HG03060 (cell line): Measurements from ENCODE around the gene OR51T1.
"Not testable (repeated sequence)": the region's sequence is repeated elsewhere in the genome, so short reads cannot be mapped to it uniquely, and the experiment has no call there.

Experiments used
- ATAC-seq: cut with Tn5 transposase; IDR thresholded peaks from one replicate; pipeline ENCODE4 v1.9.1; 2021; ENCODE audit warnings: low read depth, moderate number of reproducible peaks; ENCODE audit not compliant: unreplicated experiment

OR51T1 gene, protein sequence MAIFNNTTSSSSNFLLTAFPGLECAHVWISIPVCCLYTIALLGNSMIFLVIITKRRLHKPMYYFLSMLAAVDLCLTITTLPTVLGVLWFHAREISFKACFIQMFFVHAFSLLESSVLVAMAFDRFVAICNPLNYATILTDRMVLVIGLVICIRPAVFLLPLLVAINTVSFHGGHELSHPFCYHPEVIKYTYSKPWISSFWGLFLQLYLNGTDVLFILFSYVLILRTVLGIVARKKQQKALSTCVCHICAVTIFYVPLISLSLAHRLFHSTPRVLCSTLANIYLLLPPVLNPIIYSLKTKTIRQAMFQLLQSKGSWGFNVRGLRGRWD

DNA sequence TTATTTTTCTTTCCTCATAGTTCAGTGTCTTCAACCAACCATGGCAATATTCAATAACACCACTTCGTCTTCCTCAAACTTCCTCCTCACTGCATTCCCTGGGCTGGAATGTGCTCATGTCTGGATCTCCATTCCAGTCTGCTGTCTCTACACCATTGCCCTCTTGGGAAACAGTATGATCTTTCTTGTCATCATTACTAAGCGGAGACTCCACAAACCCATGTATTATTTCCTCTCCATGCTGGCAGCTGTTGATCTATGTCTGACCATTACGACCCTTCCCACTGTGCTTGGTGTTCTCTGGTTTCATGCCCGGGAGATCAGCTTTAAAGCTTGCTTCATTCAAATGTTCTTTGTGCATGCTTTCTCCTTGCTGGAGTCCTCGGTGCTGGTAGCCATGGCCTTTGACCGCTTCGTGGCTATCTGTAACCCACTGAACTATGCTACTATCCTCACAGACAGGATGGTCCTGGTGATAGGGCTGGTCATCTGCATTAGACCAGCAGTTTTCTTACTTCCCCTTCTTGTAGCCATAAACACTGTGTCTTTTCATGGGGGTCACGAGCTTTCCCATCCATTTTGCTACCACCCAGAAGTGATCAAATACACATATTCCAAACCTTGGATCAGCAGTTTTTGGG, at the start of gene OR51T1:
TSS of gene OR51T1 (plus strand) at position 41 of the 641 bp plus-strand sequence. CDS start at position 41, 0 bp downstream.
- ATAC-seq: no peak

DNA sequence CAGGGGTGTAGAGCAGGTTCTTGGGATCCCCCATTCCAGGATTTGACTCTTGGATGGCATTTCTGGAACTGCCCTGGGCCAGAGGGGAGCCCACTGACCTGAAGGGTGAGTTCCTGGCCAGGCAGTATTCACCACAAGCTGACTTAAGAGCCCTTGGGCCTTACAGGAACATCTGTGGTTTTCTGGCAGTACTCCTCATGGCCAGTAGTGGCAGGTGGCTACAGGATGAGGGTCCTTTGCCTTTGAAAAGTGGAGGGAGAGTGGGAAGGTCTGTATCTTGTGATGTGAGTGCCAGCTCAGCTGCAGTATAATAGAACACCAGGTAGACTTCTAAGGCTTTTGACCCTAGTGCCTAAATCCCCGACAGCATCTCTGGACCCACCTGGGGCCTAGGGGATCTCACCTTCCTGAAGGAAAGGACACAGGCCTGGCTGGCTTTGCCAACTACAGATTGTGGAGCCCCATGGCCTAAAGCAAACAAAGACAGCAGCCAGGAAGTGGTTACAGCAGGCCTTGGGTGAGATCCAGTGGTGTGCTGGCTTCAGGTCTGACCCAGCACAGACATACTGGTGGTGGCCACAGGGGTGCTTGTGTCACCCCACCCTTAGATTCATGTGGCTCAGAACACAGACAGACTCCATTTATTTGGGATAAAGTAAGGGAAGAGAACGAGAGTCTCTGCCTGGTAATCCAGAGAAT, 41.7 kb upstream of the OR51T1 start:
- ATAC-seq: no peak

DNA sequence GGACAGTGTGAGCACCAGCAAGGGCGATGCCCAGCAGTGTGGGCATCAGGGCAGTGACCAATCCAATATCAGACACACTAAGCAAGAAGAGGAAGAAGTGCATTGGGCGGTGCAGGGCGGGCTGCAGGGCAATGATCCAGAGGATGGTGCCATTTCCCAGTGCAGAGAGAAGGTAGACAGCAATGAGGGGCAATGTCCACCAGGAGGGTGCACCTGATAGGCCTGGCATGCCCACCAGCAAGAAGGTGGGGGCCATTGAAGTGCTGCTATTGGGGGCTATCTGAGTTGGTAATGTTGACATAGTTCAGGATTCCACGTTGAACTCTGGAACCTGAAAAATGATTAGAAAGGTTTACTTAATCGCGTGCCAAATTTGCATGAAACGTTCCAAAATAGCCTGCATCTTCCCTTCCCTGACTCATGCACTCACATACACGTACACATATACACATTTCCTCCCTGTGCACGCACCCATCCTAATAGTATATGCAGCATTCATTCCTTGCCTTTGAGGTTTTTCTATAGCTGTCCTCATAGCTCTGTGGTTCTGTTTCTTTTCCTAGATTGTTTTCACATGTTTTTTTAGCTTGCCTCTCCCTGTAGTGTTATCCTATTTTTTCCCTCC, 32.7 kb upstream of the OR51T1 start, which contains the start of gene OR51S1:
TSS of gene OR51S1 (minus strand) at position 301 of the 625 bp plus-strand sequence. CDS start at position 301, 0 bp downstream.
- no peak for ATAC-seq

- no peak for ATAC-seq
These were observed 30.7 kb upstream of the OR51T1 start for GRCh38 chr11:4851033-4851432.

- ATAC-seq: not testable (repeated sequence)
These were observed 27.4 kb upstream of the OR51T1 start for GRCh38 chr11:4854286-4854685.

DNA sequence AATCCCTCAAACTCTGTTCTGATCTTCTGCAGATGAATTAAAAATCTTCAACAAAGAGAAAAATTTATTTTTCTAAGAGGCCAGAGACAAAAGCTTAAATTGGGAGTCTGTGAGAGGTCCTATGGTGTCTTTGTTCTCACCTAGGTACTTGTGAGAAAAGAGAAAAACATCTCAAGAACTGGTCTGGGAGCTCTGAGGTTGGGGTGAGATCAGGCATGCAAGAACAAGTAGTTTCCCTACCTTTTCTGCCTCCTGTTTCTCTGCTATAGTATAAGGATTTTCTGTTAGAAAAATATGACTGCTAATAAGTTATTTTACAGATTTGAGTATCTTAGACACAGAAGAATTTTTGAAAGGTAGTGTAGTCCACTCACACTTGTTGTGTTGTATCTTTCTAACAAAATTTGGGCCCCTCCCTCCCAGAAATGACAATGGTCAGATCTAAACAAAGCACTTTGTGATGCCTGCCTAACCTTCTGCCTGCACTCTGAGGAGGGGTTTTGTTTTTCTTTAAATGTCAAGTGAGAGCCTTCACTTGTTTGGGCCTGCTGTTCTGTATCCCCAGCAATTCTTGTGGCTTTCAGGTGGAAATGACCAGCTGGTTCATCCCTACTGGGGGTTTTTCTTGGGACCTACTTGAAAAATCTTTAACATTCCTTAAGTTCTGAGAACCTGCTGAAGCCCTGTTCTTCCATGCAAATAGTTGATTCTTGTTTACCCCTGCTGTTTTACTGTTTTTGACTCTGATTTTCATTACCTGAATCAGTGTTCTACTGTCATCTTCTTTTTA, 19.1 kb upstream of the OR51T1 start:
- no peak for ATAC-seq

GRCh38 chr11:4863876-4864275, 17.8 kb upstream of the OR51T1 start:
- no peak for ATAC-seq

DNA sequence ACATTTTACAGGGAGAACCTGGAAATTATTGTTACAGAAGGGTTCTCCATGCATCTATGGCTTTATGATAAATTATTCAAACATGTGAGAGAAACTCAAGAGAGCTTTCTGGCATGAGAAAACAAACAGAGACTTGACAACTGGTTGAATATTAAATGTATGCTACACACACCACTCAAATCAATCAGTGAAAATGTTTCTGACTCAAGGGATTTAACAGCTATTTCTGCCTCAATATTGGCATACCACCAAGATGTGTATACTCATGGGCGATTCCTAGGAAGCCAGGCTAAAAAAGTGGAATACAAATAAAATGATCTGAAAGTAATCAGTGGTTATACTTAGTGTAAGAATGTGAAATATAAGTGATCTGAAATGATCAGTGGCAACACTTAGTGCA, 15.8 kb upstream of the OR51T1 start:
- ATAC-seq: no peak

GRCh38 chr11:4881188-4881587, 512 bp upstream of the OR51T1 start:
- ATAC-seq: no peak

- ATAC-seq: no peak
These were observed 843 bp downstream of the OR51T1 start for GRCh38 chr11:4882543-4882942.

DNA sequence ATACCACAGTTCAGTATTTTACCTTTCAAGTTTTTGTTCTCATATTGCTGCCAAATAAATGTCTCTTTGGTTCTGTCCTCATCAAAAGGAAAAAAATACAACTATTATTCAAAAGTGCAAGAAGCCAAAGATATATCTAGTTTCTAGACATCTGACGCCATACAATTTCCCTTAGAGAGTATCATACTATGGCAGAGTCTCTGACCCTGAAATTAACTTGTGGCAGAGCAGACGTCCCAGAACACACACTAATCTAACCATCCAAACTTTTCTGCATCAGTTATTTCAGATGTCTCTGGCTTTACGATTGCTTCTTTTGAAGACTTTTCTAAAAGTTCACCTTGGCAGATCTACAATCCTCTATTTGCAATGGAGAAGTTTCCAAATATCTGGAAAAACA, 2.7 kb downstream of the OR51T1 start:
- no peak for ATAC-seq

DNA sequence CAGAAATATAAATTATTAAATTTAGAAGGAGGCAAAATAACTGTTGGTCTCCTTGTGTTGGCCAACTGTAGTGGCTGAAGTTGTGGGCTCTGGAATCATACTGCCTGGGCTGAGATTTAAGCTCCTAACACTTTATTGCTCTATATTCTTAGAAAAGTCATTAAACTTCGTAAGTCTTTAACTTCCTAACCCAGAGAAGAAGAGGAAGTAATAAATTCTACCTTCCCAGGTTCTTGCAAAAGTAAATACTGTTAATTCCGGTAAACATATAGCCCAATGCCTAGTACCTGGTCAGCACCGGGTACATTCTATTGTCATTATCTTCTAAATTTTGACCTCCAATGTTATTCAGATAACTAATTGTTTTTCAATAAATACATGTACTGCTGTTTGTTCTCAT, 4.5 kb downstream of the OR51T1 start:
- ATAC-seq: no peak

GRCh38 chr11:4887591-4887990, 5.9 kb downstream of the OR51T1 start:
- ATAC-seq: no peak

DNA sequence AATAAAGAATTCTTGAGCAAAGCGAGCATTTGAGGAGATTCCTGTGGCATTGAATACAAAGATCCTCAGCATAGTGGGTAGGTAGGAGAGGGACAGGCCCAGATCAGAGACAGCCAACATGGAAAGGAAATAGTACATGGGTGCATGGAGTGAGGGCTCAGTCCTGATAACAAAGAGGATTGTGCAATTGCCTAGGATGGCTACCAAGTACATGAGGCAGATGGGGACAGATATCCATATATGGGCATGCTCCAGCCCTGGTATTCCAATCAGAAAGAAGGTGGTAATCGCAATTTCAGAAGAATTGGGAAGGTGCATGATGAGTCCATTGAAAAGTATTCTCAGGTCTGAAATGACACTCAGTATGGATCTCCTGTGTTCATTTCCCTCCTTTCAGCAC, 8.6 kb downstream of the OR51T1 start:
- ATAC-seq: no peak

- ATAC-seq: no peak
These were observed 10.4 kb downstream of the OR51T1 start for GRCh38 chr11:4891996-4892640.

DNA sequence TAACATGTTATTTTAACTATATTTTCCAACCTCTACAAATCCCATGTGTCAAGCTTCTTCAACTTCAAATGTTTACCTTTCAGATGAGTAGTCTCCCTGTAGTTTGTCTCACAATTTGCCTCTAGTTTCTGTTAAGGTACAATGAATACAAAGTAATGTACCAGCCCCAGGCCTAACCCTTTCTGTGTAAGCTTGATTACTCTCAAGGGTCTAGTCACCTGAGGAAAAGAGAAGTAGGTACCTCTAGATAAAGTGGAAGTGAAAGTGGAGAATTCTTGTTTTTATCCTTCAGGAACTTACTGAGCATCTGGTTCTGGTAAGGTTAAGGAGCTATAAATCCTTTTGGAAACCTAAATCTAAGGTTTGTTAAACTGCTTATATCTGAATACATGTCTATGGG, 21.8 kb downstream of the OR51T1 start, which contains the start of gene OR51A7:
TSS of gene OR51A7 (plus strand) at position 300 of the 400 bp plus-strand sequence. CDS start 3,587 bp downstream, outside the sequence.
- ATAC-seq: no peak

DNA sequence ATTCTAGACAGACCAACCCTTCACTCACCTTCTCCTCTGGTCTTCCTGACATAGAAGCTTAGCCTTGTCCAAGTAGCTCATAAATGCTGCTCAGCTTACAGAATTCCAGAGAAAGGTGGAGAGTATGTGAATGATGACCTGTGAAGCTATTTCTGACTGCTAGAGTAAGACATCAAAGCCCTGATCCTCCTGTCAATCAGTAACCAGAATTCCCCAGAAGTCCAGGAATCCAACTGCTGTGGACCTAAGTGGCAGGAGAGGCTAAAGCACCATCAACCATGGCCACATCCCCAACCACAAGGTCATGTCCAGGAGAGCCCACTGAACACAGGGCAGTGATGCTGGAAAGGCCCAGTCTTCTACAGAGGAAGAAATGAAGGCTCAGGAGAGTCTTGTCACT, 34.9 kb downstream of the OR51T1 start:
- ATAC-seq: no peak

DNA sequence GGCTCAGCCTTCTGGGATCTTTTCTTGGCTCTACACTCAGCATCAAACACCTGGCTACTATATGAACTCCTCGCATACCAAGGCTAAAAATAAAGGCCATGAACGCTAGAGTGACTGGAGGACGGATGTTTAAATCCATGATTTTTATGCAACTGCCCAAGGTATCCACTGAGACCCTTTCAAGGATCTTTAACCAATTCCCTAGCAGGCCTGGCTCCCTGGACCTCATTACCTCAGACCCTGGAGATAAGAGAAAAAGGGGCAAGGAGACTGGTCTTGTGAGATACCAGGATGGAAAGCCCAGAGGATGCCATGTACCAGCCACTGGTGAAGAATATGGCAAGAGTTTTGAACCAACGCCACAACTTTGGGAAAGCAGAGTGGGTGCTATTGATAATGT, 37.5 kb downstream of the OR51T1 start, which contains the start of gene OR51G2:
TSS of gene OR51G2 (minus strand) at position 101 of the 400 bp plus-strand sequence. CDS start 3,687 bp downstream, outside the sequence.
- no peak for ATAC-seq

GRCh38 chr11:4921796-4922195, 40.1 kb downstream of the OR51T1 start:
- no peak for ATAC-seq
